Gastrocnemius medialis (tissue), 4 donors: Measurements from ENCODE around the gene UGT1A1. TPM values are rescaled to one million over a fixed set of nuclear protein-coding genes. Genes with fewer than 3 reads are reported as not detected.

ENCODE experiments used
- ATAC-seq, 2 donors: fragments of 150-250 bp; one replicate each; pipeline ENCODE4 v1.9.1; 2016
- DNase-seq, 2 donors: peaks; one replicate each; pipeline ENCODE4 v3.0.0-alpha.2; 2019
- H3K27ac ChIP-seq, 4 donors: fragments of 200-600 bp; sonication (generic); 1 replicate in 1 of 4; 2 replicates in 3 of 4; pipeline ENCODE4 v1.5.1; 2016 to 2018; ENCODE audit warnings: mild to moderate bottlenecking in 2 of 4, moderate library complexity in 1 of 4
- H3K27me3 ChIP-seq, 3 donors: fragments of 200-600 bp; sonication (generic) in 2 of 3; 1 replicate in 1 of 3; 2 replicates in 2 of 3; pipeline versions ENCODE4 v1.5.1 to v1.6.0; 2016 to 2019; ENCODE audit warnings: mild to moderate bottlenecking in 1 of 3, moderate library complexity in 1 of 3
- H3K36me3 ChIP-seq, 2 donors: fragments of 200-600 bp; sonication (generic) in 1 of 2; one replicate each; pipeline ENCODE4 v1.5.1; 2017 to 2018
- H3K4me1 ChIP-seq, 2 donors: fragments of 200-600 bp; sonication (generic) in 1 of 2; one replicate each; pipeline ENCODE4 v1.5.1; 2016 to 2017; ENCODE audit warnings: mild to moderate bottlenecking in 2 of 2
- H3K4me3 ChIP-seq, 4 donors: fragments of 200-600 bp; sonication (generic) in 3 of 4; 1 replicate in 1 of 4; 2 replicates in 3 of 4; pipeline ENCODE4 v1.5.1; 2016 to 2019; ENCODE audit warnings: mild to moderate bottlenecking in 2 of 4
- H3K9me3 ChIP-seq, 3 donors: fragments of 200-600 bp; sonication (generic) in 2 of 3; 1 replicate in 1 of 3; 2 replicates in 2 of 3; pipeline ENCODE4 v1.5.1; 2016 to 2019
- CTCF ChIP-seq, 5 experiments: fragments of 450-650 bp in 3 of 5; fragments of 200-600 bp in 2 of 5; sonication (generic) in 2 of 5; IDR thresholded peaks in 4 of 5; conservative IDR thresholded peaks in 1 of 5; 1 replicate in 4 of 5; 2 replicates in 1 of 5; pipeline ENCODE4 v1.5.1; 2016 to 2019; ENCODE audit warnings: antibody characterized with exemption in 5 of 5, mild to moderate bottlenecking in 3 of 5, moderate library complexity in 3 of 5
- POLR2A ChIP-seq, 2 donors: fragments of 450-650 bp; IDR thresholded peaks; one replicate each; pipeline ENCODE4 v1.6.1; 2017; ENCODE audit warnings: antibody characterized with exemption in 2 of 2, mild to moderate bottlenecking in 2 of 2, moderate library complexity in 2 of 2
- in situ Hi-C, 4 donors: fragments of 200-750 bp; cut with MboI; loops; one replicate each; pipeline versions ENCODE4 v1.15.0 to v1.8.0; 2017; ENCODE audit warnings: low sequenced_read_pairs in 4 of 4
- intact Hi-C: fragments of 100-400 bp; cut with DNase I; formaldehyde crosslinking; loops from one replicate; pipeline ENCODE4 v1.15.1; 2023; ENCODE audit warnings: low total_unique reads
- total RNA-seq, 4 donors: library from RNA; depleted of rRNA; stranded (reverse); fragments of >200 nt; gene quantifications; one replicate each; pipeline versions ENCODE4 v1.1.0 to v1.2.3, GENCODE V29; 2016

The UGT1A1 gene
- total RNA-seq, 4 donors from 2014 or later, result 0.20 TPM; not detected in 3

- intact Hi-C loops (no loop called here), in situ Hi-C loops (no loop called here)
- Histone ChIP-seq H3K4me3 (no peak overlapping the region), H3K27ac (no peak overlapping the region), H3K4me1 (no peaks in the 10 kb centered on the region), H3K27me3 (no peaks in the 10 kb centered on the region), H3K9me3 (no peaks in the 10 kb centered on the region), H3K36me3 (no peaks in the 10 kb centered on the region)
- no peak for ATAC-seq
- no peak for DNase-seq
- TF ChIP-seq POLR2A (IDR thresholded peaks at IDR 0.05) (no peak), CTCF (IDR thresholded peaks at IDR 0.05 in 4 of 5, conservative IDR thresholded peaks at IDR 0.05 in 1 of 5) (no peak)
These were observed 5.0 kb upstream of the UGT1A1 start for GRCh38 chr2:233754872-233755611.

GRCh38 chr2:233756429-233757081, 3.5 kb upstream of the UGT1A1 start:
- intact Hi-C loops, result no loop called here
- Histone ChIP-seq H3K27me3 (no peaks in the 10 kb centered on the region), H3K27ac (no peak overlapping the region), H3K4me1 (no peaks in the 10 kb centered on the region), H3K9me3 (no peaks in the 10 kb centered on the region), H3K36me3 (no peaks in the 10 kb centered on the region), H3K4me3 (no peak overlapping the region)
- TF ChIP-seq CTCF (IDR thresholded peaks at IDR 0.05 in 4 of 5, conservative IDR thresholded peaks at IDR 0.05 in 1 of 5) (no peak), POLR2A (IDR thresholded peaks at IDR 0.05) (no peak)
- in situ Hi-C loops, result no loop called here
- no peak for DNase-seq
- no peak for ATAC-seq

GRCh38 chr2:233758141-233758540, 1.9 kb upstream of the UGT1A1 start:
- in situ Hi-C loops, result no loop called here
- H3K9me3 ChIP-seq, result no peaks in the 10 kb centered on the region
- no peak for ATAC-seq
- no peaks in the 10 kb centered on the region for H3K36me3 ChIP-seq
- no peaks in the 10 kb centered on the region for H3K4me1 ChIP-seq
- intact Hi-C loops, result no loop called here
- no peak overlapping the region for H3K4me3 ChIP-seq
- H3K27ac ChIP-seq, result no peak overlapping the region
- no peak for DNase-seq
- no peak for TF ChIP-seq CTCF (IDR thresholded peaks at IDR 0.05 in 4 of 5, conservative IDR thresholded peaks at IDR 0.05 in 1 of 5)
- TF ChIP-seq POLR2A (IDR thresholded peaks at IDR 0.05), result no peak
- no peaks in the 10 kb centered on the region for H3K27me3 ChIP-seq

- DNase-seq (no peak), ATAC-seq (no peak)
- no peak overlapping the region for H3K27ac ChIP-seq
- TF ChIP-seq POLR2A (IDR thresholded peaks at IDR 0.05) (no peak), CTCF (IDR thresholded peaks at IDR 0.05 in 4 of 5, conservative IDR thresholded peaks at IDR 0.05 in 1 of 5) (no peak)
- H3K4me1 ChIP-seq, result no peaks in the 10 kb centered on the region
- no peaks in the 10 kb centered on the region for H3K27me3 ChIP-seq
- intact Hi-C loops (no loop called here), in situ Hi-C loops (no loop called here)
- H3K9me3 ChIP-seq, result no peaks in the 10 kb centered on the region
- H3K4me3 ChIP-seq, result no peak overlapping the region
- H3K36me3 ChIP-seq, result no peaks in the 10 kb centered on the region
These were observed 1.2 kb upstream of the UGT1A1 start for GRCh38 chr2:233758849-233759248.
